ENCODE data around the gene ERG.

ERG gene

DNA sequence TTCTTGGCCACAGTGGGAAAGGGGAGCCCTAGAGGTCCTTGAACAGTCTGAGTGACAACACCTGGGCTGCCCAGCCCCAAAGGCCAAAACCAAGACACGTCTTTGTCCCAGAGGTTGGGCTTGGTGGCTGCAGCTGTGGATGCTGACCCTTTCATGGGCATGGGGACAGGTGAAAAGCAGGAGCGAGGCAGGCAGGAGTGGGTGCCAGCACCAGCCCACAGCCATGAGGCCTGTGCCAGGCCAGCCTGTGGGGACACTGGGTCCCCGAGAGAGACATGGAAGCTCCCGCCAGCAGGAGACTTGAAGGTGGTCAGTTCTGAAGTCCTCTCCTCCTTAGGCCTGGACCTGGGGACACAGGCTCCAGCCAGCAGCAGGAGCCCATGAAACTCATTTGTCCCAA lies 142.9 kb downstream of the ERG start:
- H3K4me1 ChIP-seq (ENCODE audit: control insufficient read depth, insufficient read depth, low read length), result peaks cover 5% of the 10 kb centered on the region; the same call in 1 of the 2 replicates
- H3K36me3 ChIP-seq (ENCODE audit: control insufficient read depth, insufficient read depth, low read length), result no peaks in the 10 kb centered on the region
- no peak overlapping the region for H3K27ac ChIP-seq (ENCODE audit: low read length)
- H3K4me3 ChIP-seq (ENCODE audit: low read length), result no peak overlapping the region
- no peak for DNase-seq (ENCODE audit: low read depth, low spot score)
- no peaks in the 10 kb centered on the region; the same call in 1 of the 2 replicates for H3K27me3 ChIP-seq (ENCODE audit: control insufficient read depth, insufficient read depth, low read length)
- no CpG with 5 or more reads among the region's 4 CpGs for WGBS (ENCODE audit: insufficient coverage, insufficient read length)
- no peaks in the 10 kb centered on the region for H3K9me3 ChIP-seq (ENCODE audit: control insufficient read depth, insufficient read depth, low read length)

DNA sequence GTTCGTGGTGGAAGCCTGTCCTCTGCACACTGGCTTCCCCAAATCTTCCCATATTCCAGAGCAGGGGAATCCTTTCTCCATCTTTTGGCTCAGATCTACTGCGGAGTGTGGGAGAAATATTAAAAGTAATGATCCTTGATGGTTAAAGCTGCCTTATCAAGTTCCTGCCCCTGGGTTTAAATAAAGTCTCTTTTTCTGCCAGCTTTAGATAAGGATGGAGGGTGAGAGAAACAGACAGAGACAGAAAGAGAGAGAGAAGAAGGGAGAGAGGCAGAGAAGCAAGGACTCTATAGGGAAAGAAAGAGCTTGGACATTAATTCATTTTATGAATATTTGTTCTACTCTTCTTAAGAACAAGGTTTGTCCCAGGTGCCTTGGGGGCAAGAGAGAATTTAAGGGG lies 143.5 kb downstream of the ERG start:
- Histone ChIP-seq H3K27me3 (ENCODE audit: control insufficient read depth, insufficient read depth, low read length) (no peaks in the 10 kb centered on the region; the same call in 1 of the 2 replicates), H3K4me3 (ENCODE audit: low read length) (no peak overlapping the region), H3K27ac (ENCODE audit: low read length) (no peak overlapping the region), H3K4me1 (ENCODE audit: control insufficient read depth, insufficient read depth, low read length) (peaks cover 5% of the 10 kb centered on the region; the same call in 1 of the 2 replicates), H3K9me3 (ENCODE audit: control insufficient read depth, insufficient read depth, low read length) (no peaks in the 10 kb centered on the region), H3K36me3 (ENCODE audit: control insufficient read depth, insufficient read depth, low read length) (no peaks in the 10 kb centered on the region)
- WGBS (ENCODE audit: insufficient coverage, insufficient read length), result no CpG with 5 or more reads among the region's 2 CpGs
- no peak for DNase-seq (ENCODE audit: low read depth, low spot score)

DNA sequence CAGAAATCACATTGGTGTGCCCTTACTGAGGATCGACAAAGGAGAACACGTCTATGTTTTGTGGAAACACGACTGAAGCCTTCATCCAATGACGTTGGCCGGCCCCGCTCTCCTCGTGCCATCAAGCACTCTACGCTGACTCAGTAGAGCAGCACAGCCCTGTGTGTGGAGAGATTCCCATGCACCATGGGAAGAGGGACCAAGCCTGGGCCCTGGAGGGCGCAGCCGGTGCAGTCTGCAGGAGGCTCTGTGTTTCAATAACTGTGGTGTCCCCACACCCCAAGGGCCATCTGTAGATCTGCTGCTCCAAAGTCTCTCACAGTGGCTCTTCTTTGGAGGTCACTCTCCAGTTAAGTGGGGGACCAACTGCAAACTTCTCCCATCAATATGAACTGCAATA lies 144.0 kb downstream of the ERG start:
- Histone ChIP-seq H3K36me3 (ENCODE audit: control insufficient read depth, insufficient read depth, low read length) (no peaks in the 10 kb centered on the region), H3K4me1 (ENCODE audit: control insufficient read depth, insufficient read depth, low read length) (peaks cover 5% of the 10 kb centered on the region; the same call in 1 of the 2 replicates), H3K27ac (ENCODE audit: low read length) (no peak overlapping the region), H3K4me3 (ENCODE audit: low read length) (no peak overlapping the region), H3K9me3 (ENCODE audit: control insufficient read depth, insufficient read depth, low read length) (no peaks in the 10 kb centered on the region), H3K27me3 (ENCODE audit: control insufficient read depth, insufficient read depth, low read length) (no peaks in the 10 kb centered on the region; the same call in 1 of the 2 replicates)
- WGBS (ENCODE audit: insufficient coverage, insufficient read length), result no CpG with 5 or more reads among the region's 10 CpGs
- DNase-seq (ENCODE audit: low read depth, low spot score), result no peak

DNA sequence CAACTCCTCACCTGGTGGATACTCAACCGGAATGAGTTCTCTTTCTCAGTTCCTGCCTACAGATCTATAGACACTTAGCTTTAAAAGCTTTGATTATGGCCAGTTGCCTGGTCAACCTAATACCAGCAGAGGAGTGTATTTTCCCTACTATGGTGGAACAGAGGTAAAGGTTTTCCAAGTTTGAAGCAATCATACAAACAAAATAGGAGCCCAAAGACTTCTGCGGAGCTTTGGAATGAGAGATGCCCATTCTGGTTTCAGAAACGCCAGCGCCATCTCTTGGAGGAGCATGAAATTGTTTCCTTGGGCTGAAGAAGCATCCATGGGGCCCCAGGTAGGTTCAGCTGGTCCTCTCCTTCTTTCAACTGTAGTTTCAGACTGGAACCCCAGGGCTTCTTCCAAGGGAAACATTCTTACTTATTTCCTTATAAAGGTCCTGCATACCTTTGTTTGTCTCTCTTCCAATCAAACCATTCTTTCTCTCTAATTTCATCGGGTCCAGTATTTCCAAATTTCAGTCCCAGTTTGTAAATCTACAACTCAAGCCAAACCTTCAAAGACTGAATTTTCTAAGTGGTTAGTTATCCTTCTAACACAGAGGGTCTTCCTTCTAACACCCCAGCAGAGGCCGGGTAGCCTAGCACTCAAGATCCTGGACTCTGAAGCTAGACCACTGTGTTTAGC lies 145.6 kb downstream of the ERG start:
- Histone ChIP-seq H3K4me3 (ENCODE audit: low read length) (no peak overlapping the region), H3K9me3 (ENCODE audit: control insufficient read depth, insufficient read depth, low read length) (no peaks in the 10 kb centered on the region), H3K27me3 (ENCODE audit: control insufficient read depth, insufficient read depth, low read length) (no peaks in the 10 kb centered on the region; the same call in 1 of the 2 replicates), H3K27ac (ENCODE audit: low read length) (no peak overlapping the region), H3K36me3 (ENCODE audit: control insufficient read depth, insufficient read depth, low read length) (no peaks in the 10 kb centered on the region), H3K4me1 (ENCODE audit: control insufficient read depth, insufficient read depth, low read length) (peaks cover 5% of the 10 kb centered on the region; the same call in 1 of the 2 replicates)
- peak; percentile 50 for DNase-seq (ENCODE audit: low read depth, low spot score)
- WGBS (ENCODE audit: insufficient coverage, insufficient read length), result no CpG with 5 or more reads among the region's 6 CpGs

DNA sequence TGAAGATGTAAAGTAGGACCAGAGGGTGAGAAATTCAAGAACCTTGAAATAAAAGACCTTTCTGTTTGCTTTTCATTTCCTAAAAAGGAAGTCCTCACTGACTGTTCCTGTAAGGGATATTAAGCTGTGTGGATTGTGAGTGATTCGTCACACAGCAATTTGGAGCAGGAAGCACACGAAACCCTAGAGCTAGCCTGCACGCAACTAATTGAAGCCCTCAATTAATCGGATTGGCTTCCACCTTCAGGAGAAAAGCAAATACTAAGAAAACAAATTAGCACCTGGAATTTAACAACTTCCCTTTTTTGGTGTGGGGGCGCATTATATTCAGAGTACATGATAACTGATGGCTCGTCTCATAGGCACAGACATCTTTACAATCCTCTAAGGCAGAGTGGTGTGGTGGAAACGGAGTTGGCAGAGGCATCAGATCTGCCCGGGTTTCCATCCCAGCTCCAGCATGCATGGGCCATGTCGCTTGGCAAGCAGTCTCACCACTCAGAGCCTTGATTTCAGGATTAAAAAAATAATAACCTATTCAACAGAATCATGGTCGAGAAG lies 146.2 kb downstream of the ERG start:
- no peaks in the 10 kb centered on the region for H3K36me3 ChIP-seq (ENCODE audit: control insufficient read depth, insufficient read depth, low read length)
- peaks cover 5% of the 10 kb centered on the region; the same call in 1 of the 2 replicates for H3K4me1 ChIP-seq (ENCODE audit: control insufficient read depth, insufficient read depth, low read length)
- no peaks in the 10 kb centered on the region for H3K9me3 ChIP-seq (ENCODE audit: control insufficient read depth, insufficient read depth, low read length)
- WGBS (ENCODE audit: insufficient coverage, insufficient read length), result no CpG with 5 or more reads among the region's 10 CpGs
- no peak overlapping the region for H3K4me3 ChIP-seq (ENCODE audit: low read length)
- no peaks in the 10 kb centered on the region; the same call in 1 of the 2 replicates for H3K27me3 ChIP-seq (ENCODE audit: control insufficient read depth, insufficient read depth, low read length)
- no peak overlapping the region for H3K27ac ChIP-seq (ENCODE audit: low read length)
- no peak for DNase-seq (ENCODE audit: low read depth, low spot score)

DNA sequence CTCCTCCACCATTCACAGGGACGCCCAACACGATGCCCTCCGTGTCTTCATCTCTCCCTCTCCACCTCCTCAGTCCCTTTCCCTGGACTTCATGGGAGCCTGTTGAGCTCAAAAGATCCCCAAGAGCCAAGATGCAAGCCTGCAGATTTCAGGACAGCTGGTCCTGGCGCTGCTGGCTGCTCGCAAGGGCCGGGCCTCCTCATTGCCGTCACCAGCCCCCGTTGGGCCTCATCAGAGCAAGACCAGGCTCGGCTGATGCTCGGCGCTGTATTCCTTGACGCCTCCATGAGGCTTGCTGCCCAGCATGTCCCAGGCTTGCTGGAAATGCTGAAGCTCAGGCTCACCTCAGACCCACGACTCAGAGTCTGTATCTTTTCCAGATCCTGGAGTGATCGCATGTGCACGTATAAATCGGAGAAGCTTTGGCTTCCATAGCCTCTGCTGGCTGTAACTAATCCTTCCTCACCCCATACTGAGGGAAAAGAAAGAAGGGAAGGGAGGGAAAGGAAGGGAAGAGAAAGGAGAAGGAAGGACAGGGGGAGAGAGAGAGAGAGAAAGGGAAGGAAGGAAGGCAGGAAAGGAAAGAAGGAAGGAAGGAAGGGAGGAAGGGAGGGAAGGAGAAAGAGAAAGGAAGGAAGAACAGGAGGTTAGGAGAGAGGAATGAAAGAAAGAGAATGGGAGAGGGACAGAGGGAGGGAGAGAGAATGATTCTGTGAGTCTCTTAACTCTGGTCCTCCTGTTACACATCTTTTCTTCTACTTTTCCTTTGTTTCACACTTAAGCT lies 146.9 kb downstream of the ERG start:
- Histone ChIP-seq H3K27ac (ENCODE audit: low read length) (no peak overlapping the region), H3K27me3 (ENCODE audit: control insufficient read depth, insufficient read depth, low read length) (no peaks in the 10 kb centered on the region; the same call in 1 of the 2 replicates), H3K36me3 (ENCODE audit: control insufficient read depth, insufficient read depth, low read length) (no peaks in the 10 kb centered on the region), H3K4me3 (ENCODE audit: low read length) (no peak overlapping the region), H3K9me3 (ENCODE audit: control insufficient read depth, insufficient read depth, low read length) (no peaks in the 10 kb centered on the region), H3K4me1 (ENCODE audit: control insufficient read depth, insufficient read depth, low read length) (peaks cover 5% of the 10 kb centered on the region; the same call in 1 of the 2 replicates)
- WGBS (ENCODE audit: insufficient coverage, insufficient read length), result no CpG with 5 or more reads among the region's 16 CpGs
- DNase-seq (ENCODE audit: low read depth, low spot score), result no peak

DNA sequence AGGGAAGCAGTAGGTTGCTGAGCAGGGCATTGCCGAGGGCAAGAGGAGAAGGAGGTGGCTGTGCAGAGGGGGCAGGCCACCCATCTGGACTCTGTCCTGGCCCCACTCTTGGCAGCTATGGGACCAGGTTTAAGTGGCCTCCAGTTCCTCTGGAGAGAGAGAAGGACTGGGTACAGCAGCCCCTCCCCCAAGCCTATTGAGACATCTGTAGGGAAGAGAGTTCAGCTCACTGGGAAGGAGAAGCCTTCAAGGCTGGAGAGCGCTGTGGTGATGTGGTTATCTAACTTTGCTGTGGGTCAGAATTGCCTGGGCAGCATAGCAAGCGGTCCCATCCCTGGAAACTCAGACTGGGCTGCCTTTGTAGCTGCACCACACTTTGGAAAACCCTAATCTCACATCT lies 147.6 kb downstream of the ERG start:
- Histone ChIP-seq H3K9me3 (ENCODE audit: control insufficient read depth, insufficient read depth, low read length) (no peaks in the 10 kb centered on the region), H3K36me3 (ENCODE audit: control insufficient read depth, insufficient read depth, low read length) (no peaks in the 10 kb centered on the region), H3K27me3 (ENCODE audit: control insufficient read depth, insufficient read depth, low read length) (no peaks in the 10 kb centered on the region; the same call in 1 of the 2 replicates), H3K27ac (ENCODE audit: low read length) (no peak overlapping the region), H3K4me1 (ENCODE audit: control insufficient read depth, insufficient read depth, low read length) (peaks cover 5% of the 10 kb centered on the region; the same call in 1 of the 2 replicates), H3K4me3 (ENCODE audit: low read length) (no peak overlapping the region)
- DNase-seq (ENCODE audit: low read depth, low spot score), result no peak
- no CpG with 5 or more reads among the region's 3 CpGs for WGBS (ENCODE audit: insufficient coverage, insufficient read length)

DNA sequence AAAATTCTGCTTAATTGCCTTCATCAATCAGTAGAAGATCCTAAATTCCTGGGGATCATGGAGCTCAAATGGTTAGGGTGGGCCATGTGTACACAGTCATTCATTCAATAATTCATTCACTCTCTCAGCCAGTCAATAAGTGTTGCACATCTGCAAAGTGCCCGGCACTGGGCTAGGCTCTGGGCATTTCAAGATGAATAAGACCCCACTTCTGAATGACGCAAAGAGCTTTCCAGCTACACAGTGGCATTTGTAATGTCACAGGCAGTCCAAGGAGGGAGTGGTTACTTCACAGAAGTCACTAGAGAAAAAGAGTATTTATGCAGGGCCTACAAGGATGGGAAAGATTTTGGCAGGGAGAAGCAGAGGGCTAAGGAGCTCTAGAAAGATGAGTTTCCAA lies 148.3 kb downstream of the ERG start:
- no CpG with 5 or more reads among the region's 2 CpGs for WGBS (ENCODE audit: insufficient coverage, insufficient read length)
- peaks cover 5% of the 10 kb centered on the region; the same call in 1 of the 2 replicates for H3K4me1 ChIP-seq (ENCODE audit: control insufficient read depth, insufficient read depth, low read length)
- no peak for DNase-seq (ENCODE audit: low read depth, low spot score)
- H3K27ac ChIP-seq (ENCODE audit: low read length), result no peak overlapping the region
- H3K9me3 ChIP-seq (ENCODE audit: control insufficient read depth, insufficient read depth, low read length), result no peaks in the 10 kb centered on the region
- no peak overlapping the region for H3K4me3 ChIP-seq (ENCODE audit: low read length)
- no peaks in the 10 kb centered on the region; the same call in 1 of the 2 replicates for H3K27me3 ChIP-seq (ENCODE audit: control insufficient read depth, insufficient read depth, low read length)
- H3K36me3 ChIP-seq (ENCODE audit: control insufficient read depth, insufficient read depth, low read length), result no peaks in the 10 kb centered on the region

DNA sequence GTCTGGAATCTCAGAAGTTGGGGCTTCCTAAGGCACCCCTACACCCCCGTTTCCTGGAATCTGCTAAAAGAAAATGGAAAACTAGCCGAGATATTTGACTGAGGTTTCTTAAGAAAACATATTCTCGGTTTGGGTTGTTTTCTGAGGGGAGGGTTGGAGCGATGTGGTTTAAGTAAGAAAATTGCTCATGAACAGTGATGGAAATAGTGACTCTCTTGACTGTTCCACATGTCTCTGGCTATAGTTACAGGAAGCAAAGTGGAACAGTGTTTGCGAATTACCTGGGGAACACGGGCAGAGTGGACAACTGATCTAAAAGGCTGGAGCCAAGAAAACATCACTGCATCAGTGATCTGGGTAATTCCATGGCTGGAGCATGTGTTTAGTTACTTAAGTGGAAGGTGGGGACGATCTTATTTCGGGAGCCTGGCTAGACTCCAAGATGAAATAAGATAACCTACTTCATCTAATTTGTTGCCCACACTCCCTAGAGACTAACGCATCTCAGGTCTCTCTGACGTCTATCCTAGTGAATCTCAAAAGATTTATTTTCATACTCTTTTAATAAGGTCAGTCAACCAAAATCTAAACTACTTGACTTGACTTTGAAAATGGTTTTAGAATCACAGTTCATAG lies 149.0 kb downstream of the ERG start:
- no peak overlapping the region for H3K4me3 ChIP-seq (ENCODE audit: low read length)
- H3K36me3 ChIP-seq (ENCODE audit: control insufficient read depth, insufficient read depth, low read length), result no peaks in the 10 kb centered on the region
- H3K9me3 ChIP-seq (ENCODE audit: control insufficient read depth, insufficient read depth, low read length), result no peaks in the 10 kb centered on the region
- no peak for DNase-seq (ENCODE audit: low read depth, low spot score)
- 100% methylated on average over 2 of the region's 10 CpGs for whole genome bisulfite sequencing (ENCODE audit: insufficient coverage, insufficient read length)
- no peaks in the 10 kb centered on the region; the same call in 1 of the 2 replicates for H3K27me3 ChIP-seq (ENCODE audit: control insufficient read depth, insufficient read depth, low read length)
- no peak overlapping the region for H3K27ac ChIP-seq (ENCODE audit: low read length)
- H3K4me1 ChIP-seq (ENCODE audit: control insufficient read depth, insufficient read depth, low read length), result peaks cover 5% of the 10 kb centered on the region; the same call in 1 of the 2 replicates

DNA sequence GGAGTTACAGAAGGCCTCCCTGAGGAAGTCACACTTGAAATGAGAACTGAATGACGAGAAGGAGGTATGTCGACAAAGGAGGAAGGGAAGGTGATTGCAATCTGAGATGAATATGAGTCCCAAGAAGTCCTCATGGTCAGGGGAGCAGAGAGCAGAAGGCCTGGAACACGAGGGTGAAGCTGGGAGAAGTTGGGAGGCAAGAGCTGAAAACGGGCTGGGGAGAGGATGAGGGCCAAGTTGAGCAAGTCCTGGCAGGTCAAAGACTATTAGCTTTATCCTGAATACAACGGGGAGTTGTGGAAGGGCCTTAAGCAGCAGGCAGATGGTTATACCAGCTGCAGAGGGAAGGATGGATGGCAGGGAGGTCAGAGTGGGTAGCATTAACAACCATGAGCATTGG lies 152.0 kb downstream of the ERG start:
- Histone ChIP-seq H3K27ac (ENCODE audit: low read length) (no peak overlapping the region), H3K27me3 (ENCODE audit: control insufficient read depth, insufficient read depth, low read length) (no peaks in the 10 kb centered on the region; the same call in 1 of the 2 replicates), H3K4me3 (ENCODE audit: low read length) (no peak overlapping the region), H3K4me1 (ENCODE audit: control insufficient read depth, insufficient read depth, low read length) (0 out of 2 replicates have a peak, but pooled peaks cover 2% of the 10 kb centered on the region), H3K36me3 (ENCODE audit: control insufficient read depth, insufficient read depth, low read length) (no peaks in the 10 kb centered on the region), H3K9me3 (ENCODE audit: control insufficient read depth, insufficient read depth, low read length) (no peaks in the 10 kb centered on the region)
- no CpG with 5 or more reads among the region's 5 CpGs for WGBS (ENCODE audit: insufficient coverage, insufficient read length)
- DNase-seq (ENCODE audit: low read depth, low spot score), result no peak

Data from iPS DF 6.9 (cell line).